Measurements from ENCODE around the gene CNOT6L.

Gene CNOT6L

DNA sequence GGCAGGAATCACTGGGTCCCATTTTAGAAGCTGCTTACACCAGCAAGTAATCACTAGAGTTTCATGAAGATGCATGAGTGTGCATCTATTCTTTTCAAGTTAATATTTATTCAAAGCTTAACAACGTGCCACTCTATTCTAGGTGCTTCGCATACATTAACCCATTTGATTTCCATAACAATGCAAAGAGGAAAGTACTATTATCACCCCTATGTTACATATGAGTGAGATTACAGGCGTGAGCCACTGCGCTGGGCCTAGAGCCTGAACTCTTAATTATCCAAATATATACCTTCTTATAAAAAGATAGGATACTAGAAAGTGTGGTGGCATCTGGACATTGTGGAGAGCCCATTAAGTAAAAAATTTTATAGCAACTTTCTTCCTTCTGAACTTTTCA is 148.1 kb downstream of the CNOT6L start:
- TF ChIP-seq, protein P1, sequence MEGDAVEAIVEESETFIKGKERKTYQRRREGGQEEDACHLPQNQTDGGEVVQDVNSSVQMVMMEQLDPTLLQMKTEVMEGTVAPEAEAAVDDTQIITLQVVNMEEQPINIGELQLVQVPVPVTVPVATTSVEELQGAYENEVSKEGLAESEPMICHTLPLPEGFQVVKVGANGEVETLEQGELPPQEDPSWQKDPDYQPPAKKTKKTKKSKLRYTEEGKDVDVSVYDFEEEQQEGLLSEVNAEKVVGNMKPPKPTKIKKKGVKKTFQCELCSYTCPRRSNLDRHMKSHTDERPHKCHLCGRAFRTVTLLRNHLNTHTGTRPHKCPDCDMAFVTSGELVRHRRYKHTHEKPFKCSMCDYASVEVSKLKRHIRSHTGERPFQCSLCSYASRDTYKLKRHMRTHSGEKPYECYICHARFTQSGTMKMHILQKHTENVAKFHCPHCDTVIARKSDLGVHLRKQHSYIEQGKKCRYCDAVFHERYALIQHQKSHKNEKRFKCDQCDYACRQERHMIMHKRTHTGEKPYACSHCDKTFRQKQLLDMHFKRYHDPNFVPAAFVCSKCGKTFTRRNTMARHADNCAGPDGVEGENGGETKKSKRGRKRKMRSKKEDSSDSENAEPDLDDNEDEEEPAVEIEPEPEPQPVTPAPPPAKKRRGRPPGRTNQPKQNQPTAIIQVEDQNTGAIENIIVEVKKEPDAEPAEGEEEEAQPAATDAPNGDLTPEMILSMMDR (conservative IDR thresholded peaks at IDR 0.05; ENCODE audit: low read length), result no peak
- H3K4me3 ChIP-seq (ENCODE audit: low read length), result no peak overlapping the region
- no peak for DNase-seq (ENCODE audit: low read depth)

DNA sequence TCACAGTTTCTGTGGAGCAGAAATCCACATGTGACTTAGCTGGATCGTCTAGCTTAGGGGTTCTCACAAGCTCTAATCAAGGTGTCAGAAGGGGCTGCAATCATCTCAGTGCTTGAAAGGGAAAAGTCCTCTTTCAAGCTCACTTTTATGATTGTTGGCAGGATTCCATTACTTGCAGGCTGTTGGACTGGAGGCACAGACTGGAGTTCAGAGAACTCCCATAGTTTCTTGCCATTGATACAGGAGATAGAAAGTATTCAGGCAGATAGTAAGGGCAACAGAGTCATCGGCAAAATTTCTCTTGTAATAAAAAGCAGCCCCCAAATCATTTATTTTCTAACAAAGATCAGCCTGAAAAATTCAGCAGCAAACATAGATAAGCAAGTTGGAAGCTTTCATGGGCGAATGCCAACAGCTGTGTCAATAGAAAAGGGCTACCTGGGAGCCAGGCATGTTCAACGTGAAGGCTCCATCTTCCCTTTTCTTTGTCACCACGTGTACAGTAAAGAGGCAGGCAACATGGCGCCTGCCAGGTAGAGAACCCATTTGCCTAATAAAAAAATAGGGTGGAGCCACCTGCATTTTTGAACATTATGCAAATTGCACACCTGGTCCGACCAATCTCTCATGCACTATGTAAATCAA is 149.1 kb downstream of the CNOT6L start:
- H3K4me3 ChIP-seq (ENCODE audit: low read length), result no peak overlapping the region
- DNase-seq (ENCODE audit: low read depth), result no peak
- TF ChIP-seq, protein P1 (conservative IDR thresholded peaks at IDR 0.05; ENCODE audit: low read length), result no peak

DNA sequence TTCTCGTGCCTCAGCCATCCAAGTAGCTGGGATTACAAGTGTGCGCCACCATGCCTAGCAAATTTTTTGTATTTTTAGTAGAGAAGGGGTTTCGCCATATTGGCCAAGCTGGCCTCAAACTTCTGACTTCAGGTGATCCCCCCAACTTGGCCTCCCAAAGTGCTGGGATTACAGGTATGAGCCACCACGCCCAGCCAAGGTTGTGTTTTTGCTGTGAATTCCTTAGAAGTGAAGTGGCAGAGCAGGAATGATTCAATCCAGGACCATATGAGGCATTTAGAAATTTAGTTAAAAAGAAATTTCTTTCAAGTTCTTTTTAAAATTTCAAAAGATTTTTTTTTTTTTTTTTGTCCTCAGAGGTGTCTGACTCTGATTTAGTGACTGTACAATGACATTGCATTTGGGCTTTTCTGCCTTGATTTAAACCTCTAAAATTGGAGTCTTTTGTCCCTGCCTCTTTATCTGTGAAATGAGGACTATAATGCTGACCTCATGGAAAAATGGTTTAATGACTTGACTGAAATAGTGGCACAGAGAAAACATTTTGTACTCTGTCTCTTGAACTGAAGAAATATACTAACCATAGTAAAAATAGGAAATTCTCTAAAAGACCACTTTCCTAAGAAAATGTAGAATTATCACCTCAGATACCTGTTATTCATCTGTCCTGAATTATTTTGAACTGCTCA is 153.6 kb downstream of the CNOT6L start:
- H3K4me3 ChIP-seq (ENCODE audit: low read length), result no peak overlapping the region
- TF ChIP-seq, protein P1 (conservative IDR thresholded peaks at IDR 0.05; ENCODE audit: low read length), result no peak
- no peak for DNase-seq (ENCODE audit: low read depth)

All from AG10803 (cell line).